GM11168 (cell line): Measurements from ENCODE around the gene FGF9.

Experiments
- in situ Hi-C: fragments of 300-500 bp; cut with MboI; formaldehyde crosslinking; loops from one replicate; pipeline ENCODE4 v1.12.0; 2022; ENCODE audit warnings: low sequenced_read_pairs; ENCODE audit not compliant: unreplicated experiment

FGF9 gene

DNA sequence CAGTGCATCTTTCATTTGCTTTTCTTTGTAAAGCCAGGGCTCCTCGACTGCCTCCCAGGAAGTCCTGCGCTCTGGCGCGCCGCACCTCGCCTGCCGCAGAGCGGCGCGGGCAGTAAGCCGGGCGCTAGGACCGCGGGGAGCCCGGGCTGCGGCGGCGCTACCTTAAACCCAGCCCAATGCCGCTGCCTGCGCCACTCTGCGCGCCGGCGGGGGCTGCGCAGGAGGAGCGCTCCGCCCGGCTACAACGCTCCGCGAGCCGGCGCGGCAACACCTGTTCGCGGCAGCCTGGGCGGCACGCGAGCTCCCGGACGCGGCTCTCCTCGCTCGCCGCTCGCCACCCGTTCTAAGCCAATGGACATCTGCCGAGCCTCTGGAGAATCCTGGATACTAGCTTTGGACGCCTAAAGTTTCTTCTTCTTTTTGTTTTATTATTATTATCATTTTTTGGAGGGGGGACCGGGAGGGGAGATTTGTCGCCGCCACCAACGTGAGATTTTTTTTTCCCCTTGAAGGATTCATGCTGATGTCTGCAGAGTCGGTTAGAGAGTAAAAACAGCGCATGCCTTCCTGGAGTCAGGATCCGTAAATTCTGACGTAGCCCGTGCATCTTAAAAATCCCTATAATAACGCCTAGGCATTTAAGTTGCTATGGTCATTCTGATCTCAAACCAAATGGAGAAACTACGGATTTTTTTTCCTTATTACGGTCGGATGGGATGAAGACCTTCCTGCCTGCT is at the start of gene FGF9:
Gene FGF9 (plus strand): TSS at position 191 of the 737 bp plus-strand sequence. CDS start 840 bp downstream, outside the sequence.
- in situ Hi-C loops: no loop called here

GRCh38 chr13:21625366-21625765 is 45.5 kb upstream of the FGF9 start:
- in situ Hi-C loops: loop anchor here (25.0 kb wide), 2 partner anchors 662 to 1162 kb away; no protein-coding TSS in a partner anchor

DNA sequence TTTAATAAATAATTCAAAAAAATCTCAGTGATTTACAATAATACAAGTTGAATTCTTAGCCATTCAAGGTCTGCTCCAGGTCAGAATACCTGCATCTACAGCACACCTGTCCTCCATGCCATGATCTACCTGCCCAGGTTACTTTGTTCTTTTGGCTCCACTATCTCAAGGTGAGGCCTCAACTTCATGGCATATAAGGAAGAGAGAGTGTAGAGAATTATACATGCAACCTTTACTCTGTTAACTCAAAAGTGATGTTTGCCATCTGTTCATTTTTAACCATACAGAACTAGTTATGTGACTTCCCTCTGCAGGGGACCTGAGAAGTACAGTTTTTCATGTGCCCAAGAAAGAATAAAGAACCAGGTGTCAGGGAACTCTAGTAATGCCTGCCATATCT is 38.7 kb upstream of the FGF9 start:
- in situ Hi-C loops: loop anchor here (25.0 kb wide), 2 partner anchors 655 to 1155 kb away; no protein-coding TSS in a partner anchor

DNA sequence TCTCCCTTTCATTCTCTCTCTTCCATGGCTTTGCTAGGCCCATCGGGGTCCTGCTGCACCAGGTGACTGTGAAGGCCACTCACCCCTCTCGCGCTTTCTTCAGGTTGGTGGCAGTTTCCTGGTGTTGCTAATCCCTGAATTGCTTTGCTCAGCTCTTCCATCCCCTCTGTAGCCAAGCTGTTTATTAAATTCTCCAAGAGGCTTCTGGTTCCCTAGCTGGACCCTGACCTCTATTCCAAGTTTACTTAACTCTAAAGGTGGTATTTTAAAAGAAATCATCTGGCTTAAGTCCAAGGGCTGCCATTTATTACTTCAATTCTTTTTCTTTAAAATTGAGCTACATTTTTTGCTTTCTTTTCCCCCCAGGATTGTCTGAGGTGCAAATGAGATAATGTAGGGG is 34.2 kb upstream of the FGF9 start:
- in situ Hi-C loops: loop anchor here (25.0 kb wide), 2 partner anchors 651 to 1151 kb away; no protein-coding TSS in a partner anchor

DNA sequence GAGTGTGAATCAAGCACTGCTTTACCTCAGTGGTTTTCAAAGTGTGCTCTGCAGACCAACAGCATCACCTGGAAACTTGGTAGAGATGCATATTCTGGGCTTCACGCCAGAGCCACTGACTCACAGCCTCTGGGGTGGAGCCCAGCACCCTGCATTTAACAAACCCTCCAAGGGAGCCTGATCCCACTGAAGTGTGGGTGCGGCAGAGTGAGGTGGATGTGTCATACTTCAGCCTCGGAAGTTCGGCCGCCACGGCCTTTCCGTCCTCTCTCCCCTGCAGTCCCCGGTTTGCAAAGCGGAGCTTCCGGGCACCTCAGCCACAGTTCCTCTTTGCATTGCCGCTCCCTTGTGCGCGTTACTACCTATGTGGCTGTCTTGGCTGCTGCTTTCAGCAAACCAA is 33.6 kb upstream of the FGF9 start:
- in situ Hi-C loops: loop anchor here (25.0 kb wide), 2 partner anchors 650 to 1150 kb away; no protein-coding TSS in a partner anchor

DNA sequence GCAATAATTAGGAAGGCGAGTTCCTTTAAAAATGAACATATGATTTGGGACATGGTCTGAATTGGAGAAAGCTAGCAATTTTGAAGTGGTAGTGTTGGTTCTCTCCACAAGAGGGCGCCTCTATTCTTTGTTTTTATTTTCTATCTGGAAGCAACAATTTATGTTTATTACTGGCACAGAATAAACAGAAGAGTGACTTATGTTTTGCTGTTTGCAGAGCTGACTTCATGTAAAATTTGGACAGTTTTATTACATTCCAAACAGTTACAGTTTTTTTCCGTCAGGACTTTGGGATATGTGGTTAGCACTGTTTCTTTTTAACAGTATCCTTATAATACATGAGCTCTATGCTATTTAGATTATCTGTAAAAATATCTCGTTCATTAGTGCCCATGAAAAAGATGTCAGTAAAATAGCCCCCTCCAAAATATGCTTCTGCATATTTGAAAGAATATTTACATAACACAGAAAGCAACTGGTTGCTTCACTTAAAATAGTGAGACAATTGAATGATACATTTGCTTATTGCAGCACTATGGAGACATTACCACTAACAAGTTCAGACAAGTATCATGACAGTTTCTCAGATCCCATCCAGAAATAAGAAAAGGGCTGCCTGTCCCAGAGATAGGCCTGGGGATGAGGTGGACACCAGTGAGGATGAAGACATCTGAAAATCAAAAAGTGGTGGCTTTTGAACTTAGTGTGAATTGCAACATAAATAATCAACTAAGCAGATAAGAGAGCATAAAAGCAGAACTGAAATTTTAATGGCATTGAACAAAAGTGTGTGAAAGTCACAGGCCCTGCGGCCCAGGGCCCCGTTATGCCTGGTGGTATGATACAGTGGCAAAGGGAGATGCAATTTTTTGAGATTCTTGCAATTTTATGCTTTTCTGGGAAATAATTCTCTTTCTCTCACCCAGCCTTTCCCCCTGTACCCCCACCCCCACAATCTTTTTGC is 32.3 kb upstream of the FGF9 start:
- in situ Hi-C loops: loop anchor here (25.0 kb wide), 2 partner anchors 649 to 1149 kb away; no protein-coding TSS in a partner anchor

GRCh38 chr13:21639561-21639960 is 31.3 kb upstream of the FGF9 start:
- in situ Hi-C loops: loop anchor here (25.0 kb wide), 2 partner anchors 648 to 1148 kb away; no protein-coding TSS in a partner anchor

- in situ Hi-C loops: loop anchor here (25.0 kb wide), 2 partner anchors 646 to 1146 kb away; no protein-coding TSS in a partner anchor
Measured at GRCh38 chr13:21641629-21642028, 29.2 kb upstream of the FGF9 start.

DNA sequence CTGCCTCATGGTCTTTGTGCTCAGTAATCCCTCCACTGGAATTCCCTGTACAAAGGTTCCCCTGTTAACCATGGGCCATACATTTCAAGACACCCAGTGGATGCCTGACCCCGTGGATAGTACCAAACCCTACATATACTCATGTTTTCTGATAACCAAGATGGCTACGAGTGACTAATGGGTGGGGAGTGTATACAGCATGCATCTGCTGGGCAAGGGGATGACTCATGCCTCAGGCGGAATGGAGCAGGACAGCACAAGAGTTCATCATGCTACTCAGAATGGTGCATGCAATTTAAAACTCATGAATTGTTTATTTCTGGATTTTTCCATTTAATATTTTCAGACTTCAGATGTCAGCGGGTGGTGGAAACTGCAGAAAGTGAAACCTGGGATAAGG is 13.3 kb upstream of the FGF9 start:
- in situ Hi-C loops: no loop called here

DNA sequence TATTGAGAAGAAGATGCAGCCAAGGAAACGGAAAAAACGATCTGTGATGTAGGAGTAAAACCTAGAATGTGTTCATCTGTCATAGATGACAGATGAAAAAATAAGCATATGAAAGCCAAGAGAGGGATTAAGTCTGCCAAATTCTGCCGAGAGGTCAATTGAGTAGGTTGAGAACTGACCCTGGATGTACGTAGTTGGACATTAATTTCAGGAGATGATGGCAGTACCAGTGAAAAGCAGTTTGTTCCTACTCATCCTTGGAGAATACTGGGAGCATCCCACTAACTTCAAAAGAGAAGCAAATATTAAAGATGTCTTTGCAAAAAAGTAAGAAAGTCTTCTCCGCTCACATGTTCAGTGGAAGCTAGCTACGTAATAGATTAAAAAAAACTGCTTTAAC is 11.8 kb upstream of the FGF9 start:
- in situ Hi-C loops: no loop called here

DNA sequence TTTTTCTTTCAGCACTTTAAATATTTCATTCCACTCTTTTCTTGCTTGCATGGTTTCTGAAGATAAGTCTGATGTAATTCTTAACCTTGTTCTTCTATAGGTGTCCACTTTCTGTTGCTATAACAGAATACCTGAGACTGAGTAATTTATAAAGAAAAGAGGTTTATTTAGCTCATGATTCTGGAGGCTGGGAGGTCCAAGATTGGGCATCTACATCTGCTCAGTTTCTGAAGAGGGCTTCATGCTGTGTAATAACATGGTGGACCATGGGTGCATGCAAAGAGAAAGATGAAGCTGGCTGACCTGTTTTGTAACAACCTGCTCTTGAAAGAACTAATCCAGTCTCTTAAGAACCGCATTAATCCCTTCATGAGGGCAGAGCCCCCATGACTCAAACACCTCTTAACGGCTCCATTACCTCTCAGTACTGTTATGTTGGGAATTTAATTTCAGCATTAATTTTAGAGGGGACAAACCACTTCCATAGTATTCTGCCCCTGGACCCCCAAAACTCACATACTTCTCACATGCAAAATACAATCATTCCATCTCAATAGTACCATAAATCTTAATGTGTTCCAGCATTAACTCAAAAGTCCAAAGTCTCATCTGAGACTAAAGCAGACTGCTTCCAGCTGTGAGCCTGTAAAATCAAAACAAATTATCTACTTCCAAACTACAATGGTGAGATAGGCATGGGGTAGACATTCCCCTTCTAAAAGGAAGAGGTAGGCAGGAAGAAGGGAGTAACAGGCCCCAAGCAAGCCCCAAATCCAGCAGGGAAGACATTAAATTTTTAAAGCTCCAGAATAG is 9.6 kb upstream of the FGF9 start:
- in situ Hi-C loops: no loop called here

DNA sequence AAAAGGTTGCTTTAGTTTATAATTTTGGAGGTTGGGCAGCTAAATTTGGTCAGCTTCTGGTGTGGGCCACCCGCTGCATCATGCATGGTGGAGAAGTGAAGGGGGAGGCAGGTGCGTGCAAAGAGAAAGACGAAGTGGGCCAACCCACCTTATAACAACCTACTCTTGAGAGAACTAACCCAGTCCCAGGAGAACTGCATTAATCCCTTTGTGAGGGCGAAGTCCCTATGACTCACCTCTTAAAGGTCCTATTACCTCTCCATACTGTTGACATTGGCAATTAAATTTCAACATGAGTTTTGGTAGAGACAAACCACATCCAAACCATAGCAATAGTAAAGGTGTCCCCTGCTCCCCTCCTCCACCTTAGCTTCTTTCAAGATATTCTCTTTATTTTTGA is 7.7 kb upstream of the FGF9 start:
- in situ Hi-C loops: no loop called here

GRCh38 chr13:21668732-21669275 is 2.1 kb upstream of the FGF9 start:
- in situ Hi-C loops: no loop called here

DNA sequence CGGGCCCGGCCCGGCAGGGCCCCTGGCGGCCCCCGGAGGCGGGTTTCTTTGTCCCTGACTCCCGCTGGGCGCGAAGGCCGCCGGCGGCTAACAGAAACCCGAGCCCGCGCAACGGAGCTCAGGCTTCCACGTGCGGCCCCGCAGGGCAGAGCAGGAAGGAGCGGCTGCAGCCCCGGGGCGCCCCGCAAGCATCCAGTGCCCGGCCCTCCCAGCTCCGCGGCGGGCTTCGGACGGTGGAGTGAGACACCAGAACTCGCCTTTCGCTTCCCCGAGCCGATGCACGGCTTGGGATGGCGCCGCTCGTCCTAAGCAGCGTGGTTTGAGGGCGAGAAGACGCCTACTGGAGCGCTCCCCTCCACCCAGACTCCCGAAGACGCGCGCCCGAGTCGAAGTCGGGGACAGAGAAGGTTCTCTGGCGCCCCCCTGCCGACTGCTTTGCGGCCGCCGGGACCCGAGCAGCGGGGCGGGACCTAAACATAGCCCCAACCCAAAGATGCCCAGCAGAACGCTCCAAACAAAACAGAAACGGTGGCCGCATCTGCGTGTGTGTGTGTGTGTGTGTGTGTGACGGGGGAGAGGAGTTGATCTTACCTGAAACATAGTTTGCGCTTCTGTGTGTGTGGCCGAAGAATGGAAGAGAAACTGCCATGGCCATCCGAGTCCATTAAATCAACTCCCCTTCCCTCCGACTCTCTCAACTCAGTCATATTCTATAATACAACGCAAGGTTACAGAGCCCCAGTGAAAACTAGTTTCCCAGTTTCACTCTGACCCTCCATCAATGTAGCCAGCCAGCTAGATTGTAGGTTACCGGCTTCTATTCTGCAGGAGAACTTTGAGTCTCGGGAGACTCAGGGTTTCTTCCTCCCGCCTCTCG is 629 bp upstream of the FGF9 start:
- in situ Hi-C loops: no loop called here

GRCh38 chr13:21671620-21672286 is 880 bp downstream of the FGF9 start:
- in situ Hi-C loops: no loop called here

GRCh38 chr13:21672287-21672680 is 1.4 kb downstream of the FGF9 start:
- in situ Hi-C loops: no loop called here

DNA sequence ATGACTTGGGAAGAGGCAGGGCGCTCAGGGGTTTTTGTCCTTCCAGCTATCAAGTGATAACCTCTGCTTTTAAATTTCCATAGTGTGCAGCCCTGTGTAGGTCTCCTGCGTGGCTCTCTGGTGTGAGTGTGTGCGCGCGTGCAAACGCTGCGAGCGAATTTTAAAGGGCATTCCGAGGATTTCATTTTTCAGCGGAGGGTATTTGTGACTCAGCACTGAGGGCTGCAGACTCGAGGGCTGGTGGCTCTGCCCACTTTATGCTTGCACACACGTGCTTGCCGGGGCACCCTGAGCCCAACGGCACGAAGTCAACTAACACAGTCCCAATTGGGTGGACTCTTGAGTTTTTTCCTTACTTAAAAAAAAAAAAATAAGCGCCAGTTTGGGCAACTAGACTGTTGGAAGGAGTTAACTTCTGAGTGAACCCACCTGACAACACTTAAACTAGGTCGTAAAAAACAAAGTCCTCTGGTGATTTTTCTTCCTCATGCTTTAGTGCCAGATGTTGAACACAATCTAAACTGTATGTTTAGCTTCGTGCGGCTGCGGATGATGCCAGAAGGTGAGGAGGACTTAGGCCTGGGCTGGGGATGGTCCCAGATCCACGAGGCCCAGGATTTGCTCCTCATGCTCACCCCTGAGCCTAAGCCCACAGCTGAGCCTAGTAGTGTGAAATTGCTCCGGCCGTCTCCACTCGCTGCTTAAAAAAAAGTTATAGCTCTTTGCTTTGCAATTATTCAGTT is 2.1 kb downstream of the FGF9 start:
- in situ Hi-C loops: no loop called here

- in situ Hi-C loops: no loop called here
Measured at GRCh38 chr13:21673539-21673788, 2.6 kb downstream of the FGF9 start.
